ENCODE data around the gene MRTFB.
"Not testable (repeated sequence)": the region's sequence is repeated elsewhere in the genome, so short reads cannot be mapped to it uniquely, and the experiment has no call there.

MRTFB gene

DNA sequence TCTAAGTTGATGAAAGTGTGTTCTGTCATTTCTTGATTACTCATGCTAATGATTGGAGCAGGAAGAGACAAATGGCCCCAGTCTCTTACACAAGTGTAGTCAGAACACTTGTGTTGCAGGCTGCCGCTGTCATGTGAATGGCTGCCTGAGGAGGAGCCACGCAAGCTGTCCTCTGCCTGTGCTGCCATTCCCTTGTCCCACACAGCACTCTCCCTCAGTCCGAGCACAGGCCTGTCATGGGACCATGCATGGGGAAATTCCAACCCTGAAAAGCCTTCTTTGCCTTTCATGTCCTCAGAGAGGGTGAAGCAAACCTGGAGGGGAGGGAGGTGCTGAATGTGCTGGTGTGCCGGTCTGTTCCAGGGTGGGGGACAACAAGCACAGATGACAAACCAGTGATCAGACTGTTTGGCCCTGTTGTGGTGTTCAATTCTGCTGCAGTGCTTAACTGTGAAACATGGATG, 109.4 kb downstream of the MRTFB start:
- no peak for DNase-seq (ENCODE audit: low read depth)
- H3K4me3 ChIP-seq (ENCODE audit: low read depth, low read length): no peak overlapping the region
- TF ChIP-seq, protein P1, sequence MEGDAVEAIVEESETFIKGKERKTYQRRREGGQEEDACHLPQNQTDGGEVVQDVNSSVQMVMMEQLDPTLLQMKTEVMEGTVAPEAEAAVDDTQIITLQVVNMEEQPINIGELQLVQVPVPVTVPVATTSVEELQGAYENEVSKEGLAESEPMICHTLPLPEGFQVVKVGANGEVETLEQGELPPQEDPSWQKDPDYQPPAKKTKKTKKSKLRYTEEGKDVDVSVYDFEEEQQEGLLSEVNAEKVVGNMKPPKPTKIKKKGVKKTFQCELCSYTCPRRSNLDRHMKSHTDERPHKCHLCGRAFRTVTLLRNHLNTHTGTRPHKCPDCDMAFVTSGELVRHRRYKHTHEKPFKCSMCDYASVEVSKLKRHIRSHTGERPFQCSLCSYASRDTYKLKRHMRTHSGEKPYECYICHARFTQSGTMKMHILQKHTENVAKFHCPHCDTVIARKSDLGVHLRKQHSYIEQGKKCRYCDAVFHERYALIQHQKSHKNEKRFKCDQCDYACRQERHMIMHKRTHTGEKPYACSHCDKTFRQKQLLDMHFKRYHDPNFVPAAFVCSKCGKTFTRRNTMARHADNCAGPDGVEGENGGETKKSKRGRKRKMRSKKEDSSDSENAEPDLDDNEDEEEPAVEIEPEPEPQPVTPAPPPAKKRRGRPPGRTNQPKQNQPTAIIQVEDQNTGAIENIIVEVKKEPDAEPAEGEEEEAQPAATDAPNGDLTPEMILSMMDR (IDR thresholded peaks at IDR 0.05; ENCODE audit: low read depth, low read length, missing control alignments): no peak

DNA sequence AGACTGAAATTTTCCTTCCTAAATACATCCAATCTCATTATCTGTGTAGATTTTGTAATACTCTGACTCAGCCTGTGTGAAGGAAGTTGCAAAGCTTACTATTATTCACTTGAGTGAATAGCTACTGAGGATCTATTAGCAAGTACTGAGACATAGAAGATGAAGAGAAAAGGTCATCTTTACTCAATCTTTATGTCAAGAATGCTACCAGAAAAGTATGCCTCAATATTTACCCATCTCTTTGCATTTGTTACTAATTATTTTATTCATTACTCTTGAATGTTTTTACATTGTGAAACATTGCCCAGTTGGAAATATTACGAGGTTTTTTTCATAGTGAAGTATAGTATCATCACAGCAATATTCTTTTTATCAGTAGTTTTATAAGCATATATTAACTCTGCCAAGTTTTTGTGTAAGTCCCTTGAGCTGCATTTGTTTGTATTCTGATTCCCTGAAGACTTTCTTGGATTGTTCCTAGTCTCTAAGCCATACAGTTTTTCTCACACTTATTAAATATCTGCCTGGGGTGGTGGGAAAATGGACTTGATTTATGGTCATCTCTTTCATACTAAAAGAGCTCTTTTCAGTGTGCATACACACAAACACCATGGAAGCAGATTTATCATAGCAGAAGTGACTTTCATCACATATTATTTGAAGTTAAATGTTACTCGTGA, 110.4 kb downstream of the MRTFB start:
- no peak for DNase-seq (ENCODE audit: low read depth)
- TF ChIP-seq, protein P1 (IDR thresholded peaks at IDR 0.05; ENCODE audit: low read depth, low read length, missing control alignments): no peak
- H3K4me3 ChIP-seq (ENCODE audit: low read depth, low read length): no peak overlapping the region

DNA sequence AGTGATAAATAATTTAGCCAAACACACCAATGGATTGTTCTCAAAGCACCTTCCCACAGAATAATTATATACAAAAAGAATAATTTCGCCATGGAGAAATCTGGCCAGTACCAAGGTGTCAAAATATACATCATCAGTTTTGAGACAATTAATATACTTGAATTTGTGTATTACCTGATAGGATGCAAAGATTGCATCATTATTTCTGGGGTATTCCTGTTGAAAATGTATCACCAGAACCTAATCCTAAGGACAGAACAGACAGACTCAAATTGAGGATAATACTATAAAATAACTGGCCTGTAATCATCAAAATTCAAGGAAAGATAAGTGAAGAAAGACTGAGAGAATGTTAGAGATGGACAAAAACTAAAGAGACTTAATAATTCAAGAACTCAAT, 111.9 kb downstream of the MRTFB start:
- TF ChIP-seq, protein P1 (IDR thresholded peaks at IDR 0.05; ENCODE audit: low read depth, low read length, missing control alignments): no peak
- no peak for DNase-seq (ENCODE audit: low read depth)
- no peak overlapping the region for H3K4me3 ChIP-seq (ENCODE audit: low read depth, low read length)

DNA sequence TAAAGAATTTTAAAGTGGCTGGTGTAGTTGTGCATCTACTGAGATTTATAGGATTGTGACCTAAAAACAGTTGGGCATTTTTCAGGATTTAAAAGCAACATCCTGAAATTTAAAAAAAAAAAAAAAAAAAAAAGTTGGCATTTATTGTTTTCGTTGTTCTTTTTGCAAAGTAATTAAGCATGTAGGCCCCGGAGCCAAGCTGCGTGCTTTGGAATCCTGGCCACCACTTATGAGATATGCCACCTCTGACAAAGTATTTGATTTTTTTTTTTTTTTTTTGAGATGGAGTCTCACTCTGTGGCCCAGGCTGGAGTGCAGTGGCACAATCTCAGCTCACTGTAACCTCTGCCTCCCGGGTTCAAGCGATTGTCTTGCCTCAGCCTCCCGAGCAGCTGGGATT, 112.8 kb downstream of the MRTFB start:
- H3K4me3 ChIP-seq (ENCODE audit: low read depth, low read length); DNase-seq (ENCODE audit: low read depth): not testable (repeated sequence)

DNA sequence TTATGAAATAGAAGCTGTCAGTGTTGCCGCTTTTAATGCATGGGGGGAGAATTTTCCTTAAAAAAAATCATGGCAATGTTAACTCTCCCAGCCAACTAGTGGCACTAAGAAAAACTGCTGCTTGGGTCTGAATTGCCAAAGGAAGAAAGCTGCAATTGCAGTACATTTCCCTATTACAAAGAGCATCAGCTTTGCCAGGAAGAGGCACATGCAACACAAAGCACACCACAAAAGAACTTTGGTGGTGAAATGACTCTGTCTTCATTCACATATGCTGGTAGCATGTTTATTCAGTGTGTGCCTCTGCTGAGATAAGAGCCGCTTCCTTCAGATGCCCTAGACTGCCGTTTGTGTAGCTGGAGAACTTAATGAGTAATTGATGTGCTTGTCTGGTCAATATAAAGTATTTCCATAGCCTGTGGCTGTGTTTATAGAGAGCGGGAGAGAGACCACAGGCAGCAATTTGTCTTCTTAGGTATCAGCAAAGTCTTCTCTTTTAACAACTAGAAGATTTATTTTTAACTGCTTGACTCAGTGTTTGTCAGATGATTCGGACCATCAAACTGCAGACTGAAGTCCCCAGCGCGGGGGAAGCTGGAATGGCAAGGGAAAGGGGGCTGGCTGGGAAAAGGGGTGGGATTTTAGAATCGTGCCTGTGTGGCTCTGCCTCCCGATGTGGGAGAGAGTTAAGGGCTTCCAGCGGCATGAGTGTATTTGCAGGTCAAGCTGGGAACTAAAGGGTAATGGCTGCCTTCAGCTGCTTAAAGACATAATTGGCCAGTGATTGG, 115.1 kb downstream of the MRTFB start:
- no peak overlapping the region for H3K4me3 ChIP-seq (ENCODE audit: low read depth, low read length)
- DNase-seq (ENCODE audit: low read depth): no peak
- TF ChIP-seq, protein P1 (IDR thresholded peaks at IDR 0.05; ENCODE audit: low read depth, low read length, missing control alignments): peak; percentile 27

DNA sequence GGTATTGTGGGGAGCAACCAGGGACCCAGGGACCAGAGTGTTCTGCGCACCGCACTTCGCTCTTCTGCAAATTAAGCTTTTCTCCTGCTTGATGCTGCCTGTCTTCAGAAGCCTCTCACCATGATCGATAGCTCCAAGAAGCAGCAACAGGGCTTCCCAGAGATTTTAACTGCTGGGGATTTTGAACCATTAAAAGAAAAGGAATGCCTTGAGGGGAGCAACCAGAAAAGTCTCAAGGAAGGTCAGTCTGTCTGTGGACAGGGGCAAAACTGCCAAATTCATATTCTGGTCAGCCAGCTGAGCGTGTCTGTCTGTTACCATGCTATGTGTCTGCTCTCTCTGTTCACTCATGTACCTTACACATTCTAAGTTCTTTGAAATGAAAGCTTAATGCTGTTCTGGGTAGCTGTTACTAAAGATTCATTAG, 115.7 kb downstream of the MRTFB start:
- DNase-seq (ENCODE audit: low read depth): no peak
- TF ChIP-seq, protein P1 (IDR thresholded peaks at IDR 0.05; ENCODE audit: low read depth, low read length, missing control alignments): no peak
- H3K4me3 ChIP-seq (ENCODE audit: low read depth, low read length): no peak overlapping the region

DNA sequence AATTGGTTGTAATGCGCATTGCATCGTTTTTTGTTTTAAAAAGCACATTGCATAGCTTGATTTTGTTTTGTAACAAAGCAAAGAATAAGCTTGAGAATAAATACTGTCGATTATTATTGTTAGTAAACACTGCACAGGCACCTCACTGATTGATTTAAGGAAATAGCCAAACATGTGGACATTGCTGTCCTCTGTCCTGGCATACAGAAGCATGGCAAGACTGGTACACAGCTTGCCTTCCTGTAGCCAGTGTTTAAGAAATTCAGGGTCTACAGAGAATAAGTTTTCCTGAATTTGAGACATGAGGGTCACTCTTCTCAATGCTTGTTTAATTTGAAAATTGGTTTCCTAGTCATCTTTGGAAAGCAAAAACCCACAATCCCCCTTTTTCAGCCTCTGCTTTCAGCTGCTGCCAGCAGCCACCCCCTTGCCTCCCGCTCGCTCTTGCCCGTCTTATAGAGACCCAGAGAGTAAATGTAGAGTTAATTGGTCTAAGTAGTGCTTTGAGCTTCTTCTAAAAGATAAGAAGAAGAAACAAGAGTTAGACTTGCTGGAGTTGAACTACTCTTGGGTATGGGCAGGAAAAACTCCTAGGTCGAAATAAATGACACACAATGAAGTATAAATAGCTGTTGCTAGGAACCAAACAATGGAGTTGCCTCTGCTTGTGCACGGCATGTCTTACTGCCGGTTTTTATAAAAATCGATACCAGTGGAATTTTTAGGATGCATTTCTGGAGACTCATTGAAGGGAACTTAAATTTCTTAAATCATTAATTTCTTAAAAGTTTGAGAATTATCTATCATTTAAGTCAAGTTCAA, 116.6 kb downstream of the MRTFB start:
- H3K4me3 ChIP-seq (ENCODE audit: low read depth, low read length): no peak overlapping the region
- no peak for DNase-seq (ENCODE audit: low read depth)
- TF ChIP-seq, protein P1 (IDR thresholded peaks at IDR 0.05; ENCODE audit: low read depth, low read length, missing control alignments): no peak
